CD14-positive monocyte (primary cell): ENCODE results near the gene KIF9. TPM values are rescaled to one million over a fixed set of nuclear protein-coding genes. Genes with fewer than 3 reads are reported as not detected.

Experiments
- DNase-seq, 3 donors: peaks; one replicate each; pipeline ENCODE4 v3.0.0-alpha.2; 2011 to 2022
- H2AFZ ChIP-seq: 2 replicates; pipeline ENCODE4 v1.6.0; 2012; ENCODE audit warnings: mild to moderate bottlenecking, low read depth, low read length, inconsistent platforms; ENCODE audit not compliant: insufficient read depth, poor library complexity, severe bottlenecking
- H3K27ac ChIP-seq, 2 donors: 1 replicate in 1 of 2; 2 replicates in 1 of 2; pipeline ENCODE4 v1.5.1; 2012 to 2013; ENCODE audit warnings: low read length in 2 of 2, control low read depth in 1 of 2, inconsistent platforms in 1 of 2, low read depth in 1 of 2, mild to moderate bottlenecking in 1 of 2
- H3K27me3 ChIP-seq, 2 donors: one replicate each; pipeline versions ENCODE4 v1.6.0 to v1.6.1; 2011 to 2013; ENCODE audit warnings: low read length in 2 of 2; ENCODE audit not compliant: control insufficient read depth in 2 of 2, insufficient read depth in 2 of 2
- H3K36me3 ChIP-seq, 2 donors: replicated peaks in 1 of 2; 1 replicate in 1 of 2; 2 replicates in 1 of 2; pipeline versions ENCODE4 v1.5.1 to v1.6.1; 2012 to 2013; ENCODE audit warnings: low read length in 2 of 2, control low read depth in 1 of 2, inconsistent platforms in 1 of 2, mild to moderate bottlenecking in 1 of 2; ENCODE audit not compliant: insufficient read depth in 2 of 2, control insufficient read depth in 1 of 2
- H3K4me1 ChIP-seq, 2 donors: 1 replicate in 1 of 2; 2 replicates in 1 of 2; pipeline versions ENCODE4 v1.5.1 to v1.6.1; 2012 to 2013; ENCODE audit warnings: low read length in 2 of 2, control low read depth in 1 of 2, inconsistent platforms in 1 of 2, mild to moderate bottlenecking in 1 of 2, moderate library complexity in 1 of 2; ENCODE audit not compliant: insufficient read depth in 2 of 2, control insufficient read depth in 1 of 2
- H3K4me2 ChIP-seq: replicated peaks from 2 replicates; pipeline ENCODE3; 2012; ENCODE audit warnings: low read length, moderate library complexity, mild to moderate bottlenecking; ENCODE audit not compliant: poor library complexity, severe bottlenecking; ENCODE audit errors: extremely low read depth
- H3K4me3 ChIP-seq, 3 experiments: fragments of 200-600 bp in 1 of 3; sonication (generic) in 1 of 3; replicated peaks in 1 of 3; 1 replicate in 2 of 3; 2 replicates in 1 of 3; pipeline ENCODE4 v1.5.1; 2011 to 2013; ENCODE audit warnings: low read length in 3 of 3, mild to moderate bottlenecking in 3 of 3, control low read depth in 2 of 3, low read depth in 2 of 3, inconsistent platforms in 1 of 3, moderate library complexity in 1 of 3
- H3K79me2 ChIP-seq: 2 replicates; pipeline ENCODE4 v1.6.0; 2012; ENCODE audit warnings: mild to moderate bottlenecking, control low read depth, inconsistent platforms, low read length, moderate library complexity; ENCODE audit not compliant: insufficient read depth
- H3K9ac ChIP-seq: 2 replicates; pipeline ENCODE4 v1.6.0; 2017; ENCODE audit warnings: low read length, mild to moderate bottlenecking; ENCODE audit not compliant: insufficient read depth, poor library complexity, severe bottlenecking
- H3K9me3 ChIP-seq, 2 donors: replicated peaks in 1 of 2; 1 replicate in 1 of 2; 2 replicates in 1 of 2; pipeline versions ENCODE4 v1.5.1 to v1.6.1; 2012 to 2013; ENCODE audit warnings: low read length in 2 of 2, control low read depth in 1 of 2; ENCODE audit not compliant: control insufficient read depth in 1 of 2, insufficient read depth in 1 of 2
- H4K20me1 ChIP-seq: 2 replicates; pipeline ENCODE4 v1.6.0; 2012; ENCODE audit warnings: mild to moderate bottlenecking, low read length, control low read depth, moderate library complexity; ENCODE audit not compliant: insufficient read depth
- H3K27ac Mint-ChIP-seq, 7 donors: one replicate each; pipeline ENCODE4 v1.8.0; 2020; ENCODE audit warnings: mild to moderate bottlenecking in 7 of 7, mixed read lengths in 7 of 7, moderate library complexity in 6 of 7, inconsistent platforms in 2 of 7
- H3K27me3 Mint-ChIP-seq, 3 donors: one replicate each; pipeline ENCODE4 v1.8.0; 2021 to 2022; ENCODE audit warnings: low read depth in 3 of 3, mild to moderate bottlenecking in 3 of 3, mixed read lengths in 3 of 3, moderate library complexity in 3 of 3, inconsistent platforms in 1 of 3
- H3K36me3 Mint-ChIP-seq, 2 donors: one replicate each; pipeline ENCODE4 v1.8.0; 2020; ENCODE audit warnings: mixed read lengths in 2 of 2, inconsistent platforms in 1 of 2, mild to moderate bottlenecking in 1 of 2
- H3K4me1 Mint-ChIP-seq: one replicate; pipeline ENCODE4 v1.8.0; 2020; ENCODE audit warnings: mild to moderate bottlenecking, mixed read lengths
- H3K4me3 Mint-ChIP-seq, 2 donors: one replicate each; pipeline ENCODE4 v1.8.0; 2020; ENCODE audit warnings: mild to moderate bottlenecking in 2 of 2, mixed read lengths in 2 of 2, moderate library complexity in 1 of 2
- H3K9me3 Mint-ChIP-seq, 7 donors: one replicate each; pipeline ENCODE4 v1.8.0; 2020 to 2022; ENCODE audit warnings: mixed read lengths in 7 of 7, mild to moderate bottlenecking in 6 of 7, moderate library complexity in 6 of 7, inconsistent platforms in 2 of 7
- WGBS: methylation state at CpG from one replicate; pipeline ENCODE4 v1.1.5; 2013; ENCODE audit warnings: missing lambda C conversion rate; ENCODE audit not compliant: insufficient coverage; 5-methylcytosine and 5-hydroxymethylcytosine counted together
- intact Hi-C, 2 donors: fragments of 100-400 bp; cut with micrococcal nuclease; formaldehyde crosslinking; loops; one replicate each; pipeline versions ENCODE4 v1.15.0 to v1.15.1; 2023
- polyA plus RNA-seq, 3 donors: library from polyadenylated mRNA; depleted of rRNA in 1 of 3; unstranded in 2 of 3; stranded (reverse) in 1 of 3; fragments of 300-500 nt in 2 of 3; fragments of >200 nt in 1 of 3; fragmentation: Illumina TruSeq in 2 of 3; gene quantifications; 1 replicate in 2 of 3; 2 replicates in 1 of 3; pipeline ENCODE4 v1.2.3, GENCODE V29; 2012 to 2021
- TF ChIP-seq, protein P1 (sequence below): fragments of 200-600 bp; IDR thresholded peaks from one replicate; pipeline ENCODE4 v1.8.0; 2022; ENCODE audit warnings: antibody characterized with exemption, mild to moderate bottlenecking

KIF9 gene
- polyA plus RNA-seq, 3 donors = 2.4 to 5.1 (median 3.8) TPM

DNA sequence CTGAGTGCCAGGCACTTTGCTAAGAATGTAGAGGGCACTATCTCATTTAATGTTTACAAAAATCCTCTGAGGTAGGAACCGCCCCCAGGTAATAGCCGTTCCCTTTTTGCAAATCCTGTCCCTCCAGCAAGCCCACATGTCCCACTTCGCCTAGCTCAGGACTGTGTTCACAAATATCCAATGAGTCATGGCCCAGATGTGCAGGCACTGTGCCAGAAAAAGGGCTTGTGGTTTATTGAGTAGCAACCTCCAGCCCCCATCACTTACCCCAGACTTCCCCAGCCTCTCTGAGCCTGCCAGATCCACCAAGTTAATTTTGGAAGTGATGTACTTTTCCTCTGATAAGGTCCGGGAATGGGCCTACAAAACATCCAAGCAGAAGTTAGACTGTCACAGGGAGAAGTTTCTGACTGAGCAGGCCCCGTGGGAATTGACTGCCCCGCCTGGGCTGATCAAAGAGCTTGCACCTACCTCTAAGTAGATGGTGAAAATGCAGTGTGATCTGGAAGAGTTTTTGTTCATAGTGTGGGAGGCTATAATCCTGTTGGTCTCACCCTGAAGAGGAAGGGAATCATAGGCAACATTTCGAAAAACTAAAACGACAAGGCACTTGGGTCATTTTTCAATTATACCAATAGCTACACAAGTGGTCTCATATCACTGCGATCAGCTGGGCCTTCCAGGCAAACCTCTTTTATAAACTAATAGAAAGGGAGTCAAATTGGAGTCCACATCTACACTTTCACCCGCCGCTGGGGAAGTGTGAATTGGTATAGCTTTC is 15.7 kb downstream of the KIF9 start:
- no peak overlapping the region for H3K4me3 Mint-ChIP-seq
- intact Hi-C loops = loop anchor here in 1 of 2 donors (10.0 kb wide), 1 partner anchor 48 kb away; no protein-coding TSS in a partner anchor
- Histone ChIP-seq H2AFZ (no peak overlapping the region), H3K9me3 (no peaks in the 10 kb centered on the region), H3K79me2 (no peaks in the 10 kb centered on the region), H3K27me3 (no peaks in the 10 kb centered on the region), H3K9ac (no peak overlapping the region), H3K4me2 (no peak overlapping the region), H3K4me3 (no peak overlapping the region), H3K27ac (no peak overlapping the region), H3K4me1 (peaks cover 7 to 20% of the 10 kb centered on the region in 2 donors), H3K36me3 (no peaks in the 10 kb centered on the region), H4K20me1 (no peaks in the 10 kb centered on the region)
- 0% methylated on average over 3 of the region's 11 CpGs for WGBS
- H3K27ac Mint-ChIP-seq = peak overlapping the region in 3 of 7 donors; percentile 47 to 65 (median 64)
- peaks cover 4 to 12% of the 10 kb centered on the region in 2 donors for H3K36me3 Mint-ChIP-seq
- DNase-seq = peak; percentile 38 to 56 (median 53)
- H3K27me3 Mint-ChIP-seq = peaks cover 0 to 4% (median 2%) of the 10 kb centered on the region in 3 donors
- H3K4me1 Mint-ChIP-seq = peaks cover 24% of the 10 kb centered on the region
- TF ChIP-seq, protein P1, sequence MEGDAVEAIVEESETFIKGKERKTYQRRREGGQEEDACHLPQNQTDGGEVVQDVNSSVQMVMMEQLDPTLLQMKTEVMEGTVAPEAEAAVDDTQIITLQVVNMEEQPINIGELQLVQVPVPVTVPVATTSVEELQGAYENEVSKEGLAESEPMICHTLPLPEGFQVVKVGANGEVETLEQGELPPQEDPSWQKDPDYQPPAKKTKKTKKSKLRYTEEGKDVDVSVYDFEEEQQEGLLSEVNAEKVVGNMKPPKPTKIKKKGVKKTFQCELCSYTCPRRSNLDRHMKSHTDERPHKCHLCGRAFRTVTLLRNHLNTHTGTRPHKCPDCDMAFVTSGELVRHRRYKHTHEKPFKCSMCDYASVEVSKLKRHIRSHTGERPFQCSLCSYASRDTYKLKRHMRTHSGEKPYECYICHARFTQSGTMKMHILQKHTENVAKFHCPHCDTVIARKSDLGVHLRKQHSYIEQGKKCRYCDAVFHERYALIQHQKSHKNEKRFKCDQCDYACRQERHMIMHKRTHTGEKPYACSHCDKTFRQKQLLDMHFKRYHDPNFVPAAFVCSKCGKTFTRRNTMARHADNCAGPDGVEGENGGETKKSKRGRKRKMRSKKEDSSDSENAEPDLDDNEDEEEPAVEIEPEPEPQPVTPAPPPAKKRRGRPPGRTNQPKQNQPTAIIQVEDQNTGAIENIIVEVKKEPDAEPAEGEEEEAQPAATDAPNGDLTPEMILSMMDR = no peak
- H3K9me3 Mint-ChIP-seq = no peaks in the 10 kb centered on the region

DNA sequence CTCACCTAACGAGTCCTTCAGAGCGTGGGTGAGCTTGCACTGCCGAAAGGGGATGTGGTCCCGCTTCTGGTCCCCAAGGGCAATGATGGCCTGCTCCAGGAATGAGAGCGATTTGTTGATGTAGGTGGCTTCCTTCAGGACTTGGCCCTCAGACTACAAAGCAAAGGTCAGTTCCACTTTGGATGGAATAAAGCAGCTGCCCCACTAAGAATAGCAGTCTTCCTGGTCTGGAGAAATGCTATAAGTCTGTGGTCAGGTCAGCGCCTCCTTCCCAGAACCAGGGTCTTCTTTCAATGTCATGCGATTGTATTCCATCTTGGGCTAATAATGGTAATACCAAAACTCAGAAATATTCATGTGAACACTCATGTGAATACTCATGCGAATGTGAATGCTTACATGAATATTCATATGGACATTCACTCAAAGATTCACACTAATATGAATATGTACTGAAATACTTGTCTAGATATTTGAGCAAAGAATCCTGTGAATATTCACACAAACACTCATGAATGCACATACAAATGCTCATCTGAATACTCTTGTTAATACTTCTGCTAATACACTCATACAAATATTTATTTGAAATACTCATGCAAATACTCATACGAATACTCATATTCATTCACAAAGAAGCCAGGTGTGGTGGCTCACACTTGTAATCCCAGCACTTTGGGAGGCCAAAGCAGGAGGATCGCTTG is 16.7 kb downstream of the KIF9 start:
- Mint-ChIP-seq H3K9me3 (no peaks in the 10 kb centered on the region), H3K27me3 (peaks cover 0 to 4% (median 2%) of the 10 kb centered on the region in 3 donors), H3K4me1 (peaks cover 28% of the 10 kb centered on the region), H3K27ac (no peak overlapping the region), H3K4me3 (no peak overlapping the region), H3K36me3 (peaks cover 2 to 5% of the 10 kb centered on the region in 2 donors)
- H2AFZ ChIP-seq = no peak overlapping the region
- TF ChIP-seq, protein P1 = no peak
- no peak overlapping the region for H3K27ac ChIP-seq
- H3K4me2 ChIP-seq = no peak overlapping the region
- DNase-seq = no peak
- no peaks in the 10 kb centered on the region for H4K20me1 ChIP-seq
- no peaks in the 10 kb centered on the region for H3K27me3 ChIP-seq
- intact Hi-C loops = loop anchor here in 1 of 2 donors (10.0 kb wide), 1 partner anchor 49 kb away; no protein-coding TSS in a partner anchor
- no peaks in the 10 kb centered on the region for H3K9me3 ChIP-seq
- no peak overlapping the region for H3K9ac ChIP-seq
- WGBS = 98% methylated on average over 4 of the region's 10 CpGs
- H3K4me1 ChIP-seq = peaks cover 7 to 18% of the 10 kb centered on the region in 2 donors
- H3K36me3 ChIP-seq = no peaks in the 10 kb centered on the region
- H3K79me2 ChIP-seq = no peaks in the 10 kb centered on the region
- H3K4me3 ChIP-seq = no peak overlapping the region
